GM12878 (cell line): ENCODE results near the gene MRPL20. TPM values are rescaled to one million over a fixed set of nuclear protein-coding genes. Genes with fewer than 3 reads are reported as not detected.
"Not testable (repeated sequence)": the region's sequence is repeated elsewhere in the genome, so short reads cannot be mapped to it uniquely, and the experiment has no call there.

Experiments
- ATAC-seq: fragments of 200-7000 bp; cut with Tn5 transposase; 3 replicates; pipeline ENCODE4 v1.9.1; 2020; ENCODE audit warnings: mild to moderate bottlenecking, moderate library complexity
- BruUV-seq: library from RNA; stranded (reverse); fragments of 400-500 nt; replicated peaks from 2 replicates; lab custom pipeline; 2021; lab: Mats Ljungman, UMichigan
- CTCF ChIA-PET: fragments of 300-600 bp; sonication (Branson Sonifier 250); formaldehyde crosslinking; extraction: SDS; loops from one replicate; lab custom pipeline; 2021; ENCODE audit warnings: inconsistent platforms; lab: Yijun Ruan, JAX
- POLR2A ChIA-PET: fragments of 350-600 bp; formaldehyde crosslinking; extraction: SDS; loops from one replicate; lab custom pipeline; 2021; ENCODE audit warnings: inconsistent platforms; lab: Charles Lee
- RAD21 ChIA-PET: fragments of 300-600 bp; sonication (Branson Sonifier 250); formaldehyde crosslinking; loops from one replicate; lab custom pipeline; 2023; ENCODE audit warnings: antibody characterized with exemption; ENCODE audit not compliant: unreplicated experiment; lab: Charles Lee
- SMC1A ChIA-PET: fragments of 300-600 bp; sonication (Branson Sonifier 250); formaldehyde crosslinking; loops from one replicate; lab custom pipeline; 2023; ENCODE audit not compliant: unreplicated experiment, uncharacterized antibody; lab: Charles Lee
- DNase-seq: peaks from one replicate; pipeline ENCODE4 v3.0.0-alpha.2; 2011; ENCODE audit warnings: low read depth, low spot score
- FAIRE-seq: peaks from 3 replicates; lab custom pipeline; 2011; peaks lifted over from hg19 to GRCh38; lab: Jason Lieb, UNC
- H2AFZ ChIP-seq: 2 replicates; pipeline ENCODE4 v1.6.0; 2011; ENCODE audit warnings: low read depth, low read length, control low read depth; ENCODE audit not compliant: control insufficient read depth
- H3K27ac ChIP-seq: 2 replicates; pipeline ENCODE4 v1.5.1; 2011; ENCODE audit warnings: control low read depth; ENCODE audit not compliant: control insufficient read depth, insufficient read depth
- H3K27me3 ChIP-seq, 2 experiments: replicated peaks in 1 of 2; 2 replicates each; pipeline versions ENCODE4 v1.6.0 to v1.6.1; 2011; ENCODE audit warnings: low read length in 1 of 2; ENCODE audit not compliant: control insufficient read depth in 2 of 2, insufficient read depth in 2 of 2
- H3K36me3 ChIP-seq, 2 experiments: 2 replicates each; pipeline ENCODE4 v1.5.1; 2011; ENCODE audit warnings: low read length in 1 of 2; ENCODE audit not compliant: control insufficient read depth in 2 of 2, insufficient read depth in 2 of 2
- H3K4me1 ChIP-seq: 2 replicates; pipeline ENCODE4 v1.6.1; 2011; ENCODE audit warnings: mild to moderate bottlenecking, low read length, moderate library complexity, mixed read lengths; ENCODE audit not compliant: control insufficient read depth, insufficient read depth
- H3K4me2 ChIP-seq: 2 replicates; pipeline ENCODE4 v1.6.0; 2011; ENCODE audit warnings: control low read depth; ENCODE audit not compliant: control insufficient read depth, insufficient read depth
- H3K4me3 ChIP-seq: fragments of 200-600 bp; sonication (generic); 2 replicates; pipeline ENCODE4 v1.5.1; 2016
- H3K79me2 ChIP-seq: 2 replicates; pipeline ENCODE4 v1.6.0; 2011; ENCODE audit warnings: low read length; ENCODE audit not compliant: control insufficient read depth, insufficient read depth
- H3K9ac ChIP-seq: 2 replicates; pipeline ENCODE4 v1.8.0; 2011; ENCODE audit warnings: low read length, control low read depth, mixed read lengths; ENCODE audit not compliant: control insufficient read depth, insufficient read depth
- H3K9me3 ChIP-seq: replicated peaks from 3 replicates; pipeline ENCODE4 v1.5.1; 2011; ENCODE audit warnings: mild to moderate bottlenecking, low read length; ENCODE audit not compliant: control insufficient read depth, insufficient read depth
- H4K20me1 ChIP-seq: 2 replicates; pipeline ENCODE4 v1.6.0; 2011; ENCODE audit not compliant: control insufficient read depth, insufficient read depth
- CBX5 ChIP-seq: sonication (generic); IDR thresholded peaks from 2 replicates; pipeline ENCODE4 v1.6.1; 2016; ENCODE audit warnings: low read depth, moderate library complexity, mild to moderate bottlenecking, inconsistent platforms
- CREM ChIP-seq: IDR thresholded peaks from 2 replicates; pipeline ENCODE4 v1.6.1; 2014; ENCODE audit warnings: antibody characterized with exemption, low read depth
- IKZF1 ChIP-seq: fragments of 450-650 bp; conservative IDR thresholded peaks from 2 replicates; pipeline ENCODE4 v1.6.1; 2017; ENCODE audit warnings: antibody characterized with exemption, mild to moderate bottlenecking
- PAX8 ChIP-seq: fragments of 450-650 bp; IDR thresholded peaks from 2 replicates; pipeline ENCODE4 v1.6.1; 2017; ENCODE audit warnings: mild to moderate bottlenecking, moderate library complexity
- POLR2A ChIP-seq: IDR thresholded peaks from 2 replicates; pipeline ENCODE4 v1.6.1; 2011; ENCODE audit warnings: low read depth, mild to moderate bottlenecking, low read length
- WGBS: methylation state at CpG from one replicate; pipeline ENCODE4 v1.1.6; 2016; ENCODE audit warnings: low lambda C conversion rate; ENCODE audit not compliant: insufficient replicate concordance, insufficient coverage; ENCODE audit errors: missing lambda C conversion rate; 5-methylcytosine and 5-hydroxymethylcytosine counted together
- in situ Hi-C: fragments of 300-500 bp; cut with MboI; formaldehyde crosslinking; loops from 9 replicates; pipeline ENCODE4 v1.14.3; 2018; ENCODE audit warnings: mixed read lengths
- intact Hi-C: fragments of 100-400 bp; cut with micrococcal nuclease; formaldehyde crosslinking; loops from one replicate; pipeline ENCODE4 v1.14.2; 2022; ENCODE audit not compliant: unreplicated experiment
- polyA plus RNA-seq, 11 experiments: library from polyadenylated mRNA; depleted of rRNA in 4 of 11; unstranded in 6 of 11; stranded (reverse) in 5 of 11; fragments of >200 nt; fragmentation: Nextera tagmentation in 4 of 11; fragmentation: Illumina TruSeq in 1 of 11; extraction: Ambion mirVana in 4 of 11; extraction: Trizol in 1 of 11; gene quantifications; 1 replicate in 1 of 11; 2 replicates in 10 of 11; pipeline versions ENCODE4 v1.2.1 to v1.2.3, GENCODE V29; 2011 to 2016; ENCODE audit warnings: inconsistent platforms in 2 of 11, missing spikeins in 2 of 11, low read depth in 1 of 11
- total RNA-seq, 4 experiments: library from RNA; depleted of rRNA in 3 of 4; stranded (reverse); fragments of >200 nt in 3 of 4; fragmentation: Illumina TruSeq in 1 of 4; extraction: Trizol in 1 of 4; gene quantifications; 2 replicates each; pipeline versions ENCODE4 v1.2.1 to v1.2.3, GENCODE V29; 2013 to 2021

The MRPL20 gene
- total and polyA plus RNA-seq, 10 of the 15 experiments (the other 5 are each of a cell fraction or from before 2014, with no cell fraction given) = 129 to 525 (median 255) TPM

DNA sequence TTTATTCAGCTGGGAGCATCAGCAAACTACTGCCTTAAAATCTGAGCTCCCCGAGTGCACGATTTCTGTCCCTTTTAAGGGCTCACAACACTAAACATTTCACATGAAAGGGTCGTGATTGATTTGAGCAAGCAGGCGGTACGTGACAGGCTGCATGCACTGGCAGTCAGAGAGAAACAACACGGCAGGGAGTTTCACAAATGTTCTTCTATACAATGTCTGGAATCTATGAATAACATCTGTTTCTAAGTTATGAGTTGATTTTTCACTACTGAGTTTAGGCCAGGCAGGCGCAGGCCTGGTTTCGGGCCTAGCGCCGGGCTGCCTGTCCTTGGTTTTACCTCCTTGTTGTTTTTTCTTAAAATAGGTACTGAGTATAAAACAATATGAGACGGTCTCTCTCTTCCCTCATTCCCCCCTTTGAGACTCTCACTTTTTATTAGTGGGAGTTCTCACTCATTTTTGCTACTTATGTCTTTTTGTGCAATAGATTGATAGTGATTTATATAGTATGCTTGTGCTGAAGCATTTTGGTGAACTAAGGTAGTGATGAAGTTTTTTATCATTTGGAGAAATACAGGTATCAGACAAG is 5.3 kb upstream of the MRPL20 start:
- FAIRE-seq = peak; percentile 82
- RAD21 ChIA-PET = not testable (repeated sequence)
- peak; percentile 40; the same call in 1 of the 2 replicates for TF ChIP-seq CBX5
- TF ChIP-seq, all 136 proteins: peak for 1; not testable (repeated sequence) for 135
- POLR2A ChIA-PET, ATAC-seq, in situ Hi-C loops, H3K4me3 ChIP-seq, SMC1A ChIA-PET, H4K20me1 ChIP-seq, DNase-seq, intact Hi-C loops, BruUV-seq, H3K36me3 ChIP-seq, H3K27me3 ChIP-seq, H3K9ac ChIP-seq, H2AFZ ChIP-seq, H3K4me1 ChIP-seq: not testable (repeated sequence)
- Histone ChIP-seq H3K27ac (peak overlapping the region; percentile 63), H3K79me2 (peaks cover 22% of the 10 kb centered on the region), H3K4me2 (peak overlapping the region; percentile 25; the same call in 1 of the 2 replicates), H3K9me3 (peaks cover 14% of the 10 kb centered on the region)
- WGBS = under 1% methylated on average over 11 of the region's 11 CpGs
- CTCF ChIA-PET = interaction anchor here (3.2 kb wide), 1 partner anchor 28 kb away, joined by 16 read pairs; no protein-coding TSS in a partner anchor

DNA sequence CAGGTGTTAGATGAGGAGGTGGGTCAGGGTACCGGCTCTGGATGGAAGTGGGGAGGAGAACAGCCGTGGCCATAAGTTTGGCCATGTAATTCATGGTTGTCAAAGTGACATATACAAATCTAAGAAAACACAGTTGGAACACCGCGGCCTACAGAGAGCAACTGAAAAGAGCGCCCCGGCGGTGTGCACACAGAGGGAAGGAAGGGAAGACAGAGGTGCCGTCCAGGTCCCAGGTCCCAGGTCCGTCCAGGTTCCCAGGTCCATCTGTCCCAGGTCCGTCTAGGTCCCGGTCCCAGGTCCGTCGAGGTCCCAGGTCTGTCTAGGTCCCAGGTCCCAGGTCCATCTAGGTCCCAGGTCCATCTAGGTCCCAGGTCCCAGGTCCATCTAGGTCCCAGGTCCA is 4.5 kb upstream of the MRPL20 start:
- Histone ChIP-seq H3K9ac (no peak overlapping the region), H3K4me2 (0 out of 2 replicates have a peak overlapping the region, but pooled peaks have one; percentile 25), H3K36me3 (no peaks in the 10 kb centered on the region; a peak in 2 of 4 replicates), H4K20me1 (no peaks in the 10 kb centered on the region), H2AFZ (no peak overlapping the region), H3K27ac (peak overlapping the region; percentile 63), H3K27me3 (no peaks in the 10 kb centered on the region), H3K9me3 (peaks cover 14% of the 10 kb centered on the region), H3K4me3 (no peak overlapping the region), H3K79me2 (peaks cover 30% of the 10 kb centered on the region), H3K4me1 (peaks cover 8% of the 10 kb centered on the region)
- FAIRE-seq = no peak
- 0 out of 2 replicates have a peak, but pooled peaks have one; percentile 31 for TF ChIP-seq POLR2A
- no peak for TF ChIP-seq PAX8
- no peak for TF ChIP-seq IKZF1
- no peak for TF ChIP-seq CREM
- BruUV-seq = no TSS peak
- ATAC-seq = no peak
- CTCF ChIA-PET = no interaction called here
- in situ Hi-C loops = no loop called here
- SMC1A ChIA-PET = no interaction called here
- RAD21 ChIA-PET = no interaction called here
- no peak for DNase-seq
- intact Hi-C loops = no loop called here
- WGBS = 99% methylated on average over 13 of the region's 13 CpGs
- POLR2A ChIA-PET = interaction anchor here (1.1 kb wide), 1 partner anchor 12 kb away, joined by 3 read pairs; the partner anchor contains the start of gene CCNL2

GRCh38 chr1:1410238-1410637 is 3.1 kb upstream of the MRPL20 start:
- Histone ChIP-seq H3K4me1 (peaks cover 16% of the 10 kb centered on the region), H3K9me3 (peaks cover 14% of the 10 kb centered on the region), H3K79me2 (peaks cover 44% of the 10 kb centered on the region)
- DNase-seq, SMC1A ChIA-PET, H4K20me1 ChIP-seq, ATAC-seq, CTCF ChIA-PET, H3K4me2 ChIP-seq, RAD21 ChIA-PET, H3K27ac ChIP-seq, intact Hi-C loops, FAIRE-seq, BruUV-seq, in situ Hi-C loops, H2AFZ ChIP-seq, H3K9ac ChIP-seq, H3K27me3 ChIP-seq, H3K36me3 ChIP-seq, H3K4me3 ChIP-seq: not testable (repeated sequence)
- WGBS = 87% methylated on average over 8 of the region's 8 CpGs
- POLR2A ChIA-PET = interaction anchor here (1.0 to 1.1 kb wide), 2 partner anchors 11 kb away, joined by 3 read pairs; partner anchors contain the start of gene CCNL2
